ENCODE results near the gene TTPAL.

The TTPAL gene

GRCh38 chr20:44475694-44476560, at the start of gene TTPAL:
Gene TTPAL (plus strand): TSS chr20:44475874. CDS start chr20:44480000, 4,126 bp downstream.
- H3K27ac ChIP-seq (ENCODE audit: low read depth, low read length), result peak within 1 kb of the TSS; percentile 76; the same call in 1 of the 2 replicates
- H3K36me3 ChIP-seq (ENCODE audit: control insufficient read depth, insufficient read depth, low read length), result peaks cover 13% of the 10 kb centered on the region
- H3K4me3 ChIP-seq (ENCODE audit: low read depth, low read length), result peak within 1 kb of the TSS; percentile 85
- H3K9me3 ChIP-seq (ENCODE audit: control insufficient read depth, insufficient read depth, low read depth, low read length), result no peaks in the 10 kb centered on the region
- peaks cover 10% of the 10 kb centered on the region for H3K4me1 ChIP-seq (ENCODE audit: control insufficient read depth, insufficient read depth, low read length)
- H3K27me3 ChIP-seq (ENCODE audit: control insufficient read depth, insufficient read depth, low read length), result no peaks in the 10 kb centered on the region
- H3K9ac ChIP-seq (ENCODE audit: low read length), result peak within 1 kb of the TSS; percentile 83

GRCh38 chr20:44425923-44426322, 49.8 kb upstream of the TTPAL start:
- no peak overlapping the region for H3K9ac ChIP-seq (ENCODE audit: low read length)
- no peaks in the 10 kb centered on the region; the same call in 1 of the 2 replicates for H3K27me3 ChIP-seq (ENCODE audit: control insufficient read depth, insufficient read depth, low read length)
- H3K36me3 ChIP-seq (ENCODE audit: control insufficient read depth, insufficient read depth, low read length), result no peaks in the 10 kb centered on the region
- H3K9me3 ChIP-seq (ENCODE audit: control insufficient read depth, insufficient read depth, low read depth, low read length), result no peaks in the 10 kb centered on the region
- H3K27ac ChIP-seq (ENCODE audit: low read depth, low read length), result no peak overlapping the region
- no peak overlapping the region for H3K4me3 ChIP-seq (ENCODE audit: low read depth, low read length)
- no peaks in the 10 kb centered on the region for H3K4me1 ChIP-seq (ENCODE audit: control insufficient read depth, insufficient read depth, low read length)

- H3K9me3 ChIP-seq (ENCODE audit: control insufficient read depth, insufficient read depth, low read depth, low read length), result no peaks in the 10 kb centered on the region
- no peak overlapping the region for H3K4me3 ChIP-seq (ENCODE audit: low read depth, low read length)
- no peak overlapping the region for H3K27ac ChIP-seq (ENCODE audit: low read depth, low read length)
- no peak overlapping the region for H3K9ac ChIP-seq (ENCODE audit: low read length)
- H3K27me3 ChIP-seq (ENCODE audit: control insufficient read depth, insufficient read depth, low read length), result no peaks in the 10 kb centered on the region; the same call in 1 of the 2 replicates
- H3K4me1 ChIP-seq (ENCODE audit: control insufficient read depth, insufficient read depth, low read length), result no peaks in the 10 kb centered on the region; the same call in 1 of the 2 replicates
- no peaks in the 10 kb centered on the region for H3K36me3 ChIP-seq (ENCODE audit: control insufficient read depth, insufficient read depth, low read length)
Measured at GRCh38 chr20:44426879-44427790, 48.5 kb upstream of the TTPAL start.

- Histone ChIP-seq H3K9ac (ENCODE audit: low read length) (no peak overlapping the region), H3K4me3 (ENCODE audit: low read depth, low read length) (no peak overlapping the region), H3K36me3 (ENCODE audit: control insufficient read depth, insufficient read depth, low read length) (no peaks in the 10 kb centered on the region), H3K27me3 (ENCODE audit: control insufficient read depth, insufficient read depth, low read length) (no peaks in the 10 kb centered on the region; the same call in 1 of the 2 replicates), H3K4me1 (ENCODE audit: control insufficient read depth, insufficient read depth, low read length) (no peaks in the 10 kb centered on the region; the same call in 1 of the 2 replicates), H3K27ac (ENCODE audit: low read depth, low read length) (no peak overlapping the region), H3K9me3 (ENCODE audit: control insufficient read depth, insufficient read depth, low read depth, low read length) (no peaks in the 10 kb centered on the region)
Measured at GRCh38 chr20:44427804-44428173, 47.9 kb upstream of the TTPAL start.

- Histone ChIP-seq H3K36me3 (ENCODE audit: control insufficient read depth, insufficient read depth, low read length) (no peaks in the 10 kb centered on the region), H3K27ac (ENCODE audit: low read depth, low read length) (no peak overlapping the region), H3K27me3 (ENCODE audit: control insufficient read depth, insufficient read depth, low read length) (no peaks in the 10 kb centered on the region; the same call in 1 of the 2 replicates), H3K4me1 (ENCODE audit: control insufficient read depth, insufficient read depth, low read length) (no peaks in the 10 kb centered on the region; the same call in 1 of the 2 replicates), H3K9ac (ENCODE audit: low read length) (no peak overlapping the region), H3K4me3 (ENCODE audit: low read depth, low read length) (no peak overlapping the region), H3K9me3 (ENCODE audit: control insufficient read depth, insufficient read depth, low read depth, low read length) (no peaks in the 10 kb centered on the region)
Measured at GRCh38 chr20:44428174-44429016, 47.3 kb upstream of the TTPAL start.

GRCh38 chr20:44429017-44429339, 46.7 kb upstream of the TTPAL start:
- Histone ChIP-seq H3K27ac (ENCODE audit: low read depth, low read length) (no peak overlapping the region), H3K36me3 (ENCODE audit: control insufficient read depth, insufficient read depth, low read length) (no peaks in the 10 kb centered on the region), H3K27me3 (ENCODE audit: control insufficient read depth, insufficient read depth, low read length) (no peaks in the 10 kb centered on the region; the same call in 1 of the 2 replicates), H3K9ac (ENCODE audit: low read length) (no peak overlapping the region), H3K9me3 (ENCODE audit: control insufficient read depth, insufficient read depth, low read depth, low read length) (no peaks in the 10 kb centered on the region), H3K4me3 (ENCODE audit: low read depth, low read length) (no peak overlapping the region), H3K4me1 (ENCODE audit: control insufficient read depth, insufficient read depth, low read length) (no peaks in the 10 kb centered on the region; the same call in 1 of the 2 replicates)

GRCh38 chr20:44429419-44430269, 46.0 kb upstream of the TTPAL start:
- no peaks in the 10 kb centered on the region; the same call in 1 of the 2 replicates for H3K4me1 ChIP-seq (ENCODE audit: control insufficient read depth, insufficient read depth, low read length)
- no peaks in the 10 kb centered on the region; the same call in 1 of the 2 replicates for H3K27me3 ChIP-seq (ENCODE audit: control insufficient read depth, insufficient read depth, low read length)
- no peaks in the 10 kb centered on the region for H3K36me3 ChIP-seq (ENCODE audit: control insufficient read depth, insufficient read depth, low read length)
- H3K4me3 ChIP-seq (ENCODE audit: low read depth, low read length), result no peak overlapping the region
- no peak overlapping the region for H3K9ac ChIP-seq (ENCODE audit: low read length)
- H3K27ac ChIP-seq (ENCODE audit: low read depth, low read length), result no peak overlapping the region
- H3K9me3 ChIP-seq (ENCODE audit: control insufficient read depth, insufficient read depth, low read depth, low read length), result no peaks in the 10 kb centered on the region

- Histone ChIP-seq H3K9ac (ENCODE audit: low read length) (no peak overlapping the region), H3K4me1 (ENCODE audit: control insufficient read depth, insufficient read depth, low read length) (no peaks in the 10 kb centered on the region; the same call in 1 of the 2 replicates), H3K4me3 (ENCODE audit: low read depth, low read length) (no peak overlapping the region)
Measured at GRCh38 chr20:44430270-44431065, 45.2 kb upstream of the TTPAL start.

GRCh38 chr20:44431118-44431501, 44.6 kb upstream of the TTPAL start:
- Histone ChIP-seq H3K4me1 (ENCODE audit: control insufficient read depth, insufficient read depth, low read length) (no peaks in the 10 kb centered on the region; the same call in 1 of the 2 replicates), H3K27me3 (ENCODE audit: control insufficient read depth, insufficient read depth, low read length) (no peaks in the 10 kb centered on the region), H3K4me3 (ENCODE audit: low read depth, low read length) (no peak overlapping the region), H3K36me3 (ENCODE audit: control insufficient read depth, insufficient read depth, low read length) (no peaks in the 10 kb centered on the region), H3K9ac (ENCODE audit: low read length) (no peak overlapping the region), H3K27ac (ENCODE audit: low read depth, low read length) (no peak overlapping the region), H3K9me3 (ENCODE audit: control insufficient read depth, insufficient read depth, low read depth, low read length) (no peaks in the 10 kb centered on the region)

More at GRCh38 chr20:44430270-44431065, 45.2 kb upstream of the TTPAL start:
- Histone ChIP-seq H3K27me3 (ENCODE audit: control insufficient read depth, insufficient read depth, low read length) (no peaks in the 10 kb centered on the region), H3K9me3 (ENCODE audit: control insufficient read depth, insufficient read depth, low read depth, low read length) (no peaks in the 10 kb centered on the region), H3K27ac (ENCODE audit: low read depth, low read length) (no peak overlapping the region), H3K36me3 (ENCODE audit: control insufficient read depth, insufficient read depth, low read length) (no peaks in the 10 kb centered on the region)

Measured in HUES6 (cell line).